GM21723 (cell line): ENCODE data around the gene TPCN2.
"Not testable (repeated sequence)": the region's sequence is repeated elsewhere in the genome, so short reads cannot be mapped to it uniquely, and the experiment has no call there.

Experiments used
- ATAC-seq: cut with Tn5 transposase; IDR thresholded peaks from one replicate; pipeline ENCODE4 v1.9.1; 2021; ENCODE audit warnings: mild to moderate bottlenecking, moderate library complexity; ENCODE audit not compliant: unreplicated experiment

Gene TPCN2

DNA sequence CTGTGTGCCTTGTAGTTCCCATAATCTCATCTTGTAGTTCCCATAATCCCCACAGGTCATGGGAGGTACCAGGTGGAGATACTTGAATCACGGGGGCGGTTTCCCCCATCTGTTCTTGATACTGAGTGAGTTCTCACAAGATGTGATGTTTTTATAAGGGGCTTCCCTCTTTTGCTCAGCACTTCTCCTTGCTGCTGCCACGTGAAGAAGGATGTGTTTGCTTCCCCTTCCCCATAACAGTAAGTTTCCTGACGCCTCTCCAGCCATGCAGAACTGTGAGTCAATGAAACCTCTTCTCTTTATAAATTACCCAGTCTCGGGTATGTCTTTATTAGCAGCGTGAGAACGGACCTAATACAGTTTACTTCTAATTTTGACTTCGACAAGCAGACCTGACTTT, 93.0 kb downstream of the TPCN2 start:
- no peak for ATAC-seq

DNA sequence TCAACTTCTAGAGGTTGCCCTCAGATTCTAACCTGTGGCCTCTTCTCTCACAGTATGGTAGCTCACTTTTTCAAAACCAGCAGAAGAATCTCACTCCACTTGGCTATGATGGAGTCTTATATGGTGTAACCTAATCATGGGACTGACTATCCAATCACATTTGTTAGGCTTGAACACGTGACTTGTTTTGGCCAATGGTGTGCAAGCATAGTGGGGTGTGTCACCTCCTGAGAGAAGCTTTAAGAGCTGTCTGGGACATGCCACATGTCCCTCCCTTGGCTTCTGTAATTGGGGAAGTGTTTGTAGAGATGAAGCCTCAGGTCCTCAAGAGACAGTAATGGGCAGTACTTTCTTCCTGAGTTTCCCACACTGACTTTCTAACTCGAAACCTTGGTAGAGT, 94.2 kb downstream of the TPCN2 start:
- no peak for ATAC-seq

DNA sequence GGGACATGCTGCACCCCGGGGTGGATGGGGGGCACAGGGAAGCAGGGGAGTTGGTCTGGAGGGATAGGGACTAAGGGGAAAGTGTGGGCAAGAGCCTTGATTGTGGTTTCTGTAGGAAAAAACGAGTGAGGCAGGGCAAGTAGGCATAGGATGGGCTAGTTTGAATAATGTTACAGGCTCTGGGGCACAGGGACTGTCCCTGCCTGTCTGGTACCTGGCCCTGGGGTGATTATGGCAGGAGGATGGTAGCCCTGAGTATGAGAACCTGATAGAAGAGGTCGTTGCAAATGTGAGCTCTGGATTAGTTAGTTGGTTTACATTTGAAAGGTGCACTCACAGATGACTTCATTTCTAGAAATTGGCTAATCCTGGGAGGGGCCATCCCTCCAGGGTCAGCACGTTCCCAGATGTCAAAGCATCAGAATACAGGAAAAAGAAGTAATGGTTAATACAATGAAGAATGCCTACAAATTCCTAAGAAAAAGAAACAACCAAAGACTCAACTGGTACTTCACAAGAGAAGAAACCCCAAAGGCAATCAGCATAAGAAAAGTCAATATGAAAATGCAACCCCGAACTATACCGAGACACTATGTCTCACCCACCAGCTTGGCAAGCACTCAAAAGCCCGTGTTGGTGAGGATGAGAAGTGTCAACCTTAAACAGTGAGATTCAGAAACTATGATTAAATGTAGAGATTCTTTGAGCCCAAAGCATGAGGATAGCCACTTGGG, 95.8 kb downstream of the TPCN2 start:
- no peak for ATAC-seq

DNA sequence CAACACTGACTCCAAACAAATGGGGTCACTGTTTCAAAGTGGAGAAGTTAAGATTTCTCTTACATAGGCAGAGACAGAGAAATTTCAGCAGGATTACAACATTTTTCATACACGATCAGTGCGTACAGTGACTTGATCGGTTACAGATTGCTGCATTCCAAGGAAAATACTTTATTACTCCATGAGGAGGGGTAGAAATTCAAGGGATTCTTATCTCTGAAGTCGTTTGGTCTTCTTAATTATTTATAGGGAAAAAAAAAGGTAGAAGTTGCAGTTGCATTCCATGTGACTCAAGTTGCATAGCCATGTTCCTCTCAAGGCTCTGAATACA, 96.3 kb downstream of the TPCN2 start:
- ATAC-seq = no peak

DNA sequence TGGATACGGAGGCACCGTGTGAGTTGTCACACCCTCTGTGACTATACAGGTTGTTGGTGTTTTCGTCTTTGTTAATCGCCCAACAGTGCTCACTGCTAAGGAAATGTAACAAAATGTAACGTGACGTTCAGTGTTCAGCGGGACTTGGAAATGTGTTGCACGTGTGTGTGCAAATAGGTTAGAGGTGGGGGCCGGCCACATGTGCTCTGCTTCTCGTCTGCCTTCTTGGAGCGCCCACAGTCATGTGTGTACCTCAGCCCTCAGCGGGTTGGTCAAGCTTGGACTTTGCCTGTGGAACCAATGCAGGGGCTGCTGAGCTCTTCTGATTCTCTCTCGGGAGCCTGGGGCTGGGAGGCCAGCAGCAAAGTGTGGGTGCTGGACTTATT, 99.6 kb downstream of the TPCN2 start:
- ATAC-seq = no peak

DNA sequence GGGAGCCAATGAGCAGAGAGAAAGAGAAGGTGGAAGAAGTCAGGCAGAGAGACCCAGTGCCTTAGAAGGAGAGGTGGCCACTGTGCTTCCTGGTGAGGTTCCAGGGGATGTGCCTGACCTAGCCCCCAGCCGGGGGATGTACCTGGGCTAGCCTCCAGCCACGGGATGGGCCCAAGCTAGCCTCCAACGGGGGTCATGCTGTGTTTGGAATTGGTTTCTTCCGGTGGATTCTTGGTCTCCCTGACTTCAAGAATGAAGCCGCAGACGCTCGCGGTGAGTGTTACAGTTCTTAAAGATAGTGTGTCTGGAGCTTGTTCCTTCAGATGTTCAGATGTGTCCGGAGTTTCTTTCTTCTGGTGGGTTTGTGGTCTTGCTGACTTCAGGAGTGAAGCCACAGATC, 100.1 kb downstream of the TPCN2 start:
- ATAC-seq = no peak

DNA sequence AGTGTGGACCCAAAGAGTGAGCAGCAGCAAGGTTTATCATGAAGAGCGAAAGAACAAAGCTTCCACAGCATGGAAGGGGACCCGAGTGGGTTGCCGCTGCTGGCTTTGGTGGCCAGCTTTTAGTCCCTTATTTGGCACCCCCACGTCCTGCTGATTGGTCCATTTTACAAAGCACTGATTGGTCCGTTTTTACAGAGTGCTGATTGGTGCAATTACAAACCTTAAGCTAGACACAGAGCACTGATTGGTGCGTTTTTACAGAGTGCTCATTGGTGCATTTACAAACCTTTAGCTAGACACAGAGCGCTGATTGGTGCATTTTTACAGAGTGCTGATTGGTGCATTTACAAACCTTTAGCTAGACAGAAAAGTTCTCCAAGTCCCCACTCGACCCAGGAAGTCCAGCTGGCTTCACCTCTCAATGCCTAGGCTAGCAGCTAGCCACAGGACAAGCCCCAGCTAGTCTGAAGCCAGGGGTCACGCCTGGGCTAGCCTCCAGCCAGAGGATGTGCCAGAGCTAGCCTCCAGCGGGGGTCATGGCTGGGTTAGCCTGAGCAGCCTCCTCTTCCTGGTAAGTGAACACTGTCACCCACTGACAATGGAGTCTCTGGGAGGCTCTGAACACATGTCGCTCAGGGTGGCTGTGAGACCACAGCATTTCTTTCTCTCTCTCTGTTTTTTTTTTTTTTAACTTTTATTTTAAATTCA, 100.8 kb downstream of the TPCN2 start:
- not testable (repeated sequence) for ATAC-seq

DNA sequence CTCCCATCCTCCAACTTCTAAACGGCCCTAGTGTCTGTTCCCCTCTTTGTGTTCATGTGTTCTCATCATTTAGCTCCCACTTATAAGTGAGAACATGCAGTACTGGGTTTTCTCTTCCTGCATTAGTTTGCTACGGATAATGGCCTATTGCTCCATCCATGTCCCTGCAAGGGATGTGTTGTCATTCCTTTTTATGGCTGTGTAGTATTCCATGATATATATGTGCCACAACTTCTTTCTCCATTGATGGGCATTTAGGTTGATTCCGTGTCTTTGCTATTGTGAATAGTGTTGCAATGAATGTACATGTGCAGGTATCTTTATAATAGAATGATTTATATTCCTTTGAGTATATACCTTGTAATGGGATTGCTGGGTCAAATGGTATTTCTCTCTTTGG, 101.4 kb downstream of the TPCN2 start:
- ATAC-seq = no peak

DNA sequence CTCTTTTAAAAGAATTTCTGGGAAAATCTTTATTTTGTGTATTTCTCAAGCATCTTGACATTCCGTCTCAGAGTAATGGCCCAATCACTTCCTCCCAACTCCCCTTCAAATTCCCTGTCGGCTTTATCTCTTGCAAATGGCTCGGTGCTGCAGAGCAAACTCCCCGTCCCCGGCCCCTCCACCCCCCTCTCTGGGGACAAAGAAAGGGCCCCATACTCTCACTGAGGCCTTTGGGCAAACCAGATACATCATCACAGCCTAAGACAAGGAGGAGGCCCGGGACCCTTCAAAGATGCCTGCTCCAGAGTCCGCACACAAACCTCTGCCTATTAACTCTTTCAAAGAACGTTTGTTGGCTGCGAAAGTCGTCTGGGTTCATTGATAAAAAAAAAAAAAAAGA, 103.1 kb downstream of the TPCN2 start:
- ATAC-seq = no peak

DNA sequence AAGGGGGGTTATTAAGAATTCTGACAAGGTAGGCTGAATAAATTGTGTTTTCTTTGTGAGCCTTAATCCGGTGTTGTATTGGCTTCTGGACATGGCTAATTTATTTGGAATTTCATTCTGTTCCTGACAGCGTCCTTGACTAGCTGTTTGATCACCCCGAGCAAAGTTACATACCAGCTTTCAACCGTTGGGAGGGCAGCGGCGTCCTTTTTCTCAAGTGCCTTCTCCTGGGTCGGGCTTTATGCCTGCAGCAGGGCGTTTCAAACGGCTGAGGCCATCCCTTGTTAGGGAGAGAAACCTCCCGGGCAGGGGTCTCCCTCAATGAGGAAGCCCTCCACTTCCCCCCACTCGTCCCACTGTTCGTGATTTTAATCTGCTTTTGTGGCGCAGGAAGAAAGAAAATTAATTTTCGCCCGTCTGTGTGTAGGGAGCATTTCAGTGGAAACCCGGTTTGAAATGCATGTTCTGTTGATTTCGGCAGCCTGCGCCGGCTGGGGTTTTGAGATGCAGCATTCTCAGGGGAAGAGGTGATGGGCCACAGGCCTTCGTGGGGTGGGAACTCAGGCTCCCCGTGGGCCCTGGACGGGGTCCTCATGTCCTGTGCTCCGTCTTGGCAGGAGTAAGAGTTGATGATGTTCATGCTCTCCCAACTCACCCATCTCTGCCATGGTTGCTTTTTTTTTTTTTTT, 104.1 kb downstream of the TPCN2 start:
- ATAC-seq = no peak

DNA sequence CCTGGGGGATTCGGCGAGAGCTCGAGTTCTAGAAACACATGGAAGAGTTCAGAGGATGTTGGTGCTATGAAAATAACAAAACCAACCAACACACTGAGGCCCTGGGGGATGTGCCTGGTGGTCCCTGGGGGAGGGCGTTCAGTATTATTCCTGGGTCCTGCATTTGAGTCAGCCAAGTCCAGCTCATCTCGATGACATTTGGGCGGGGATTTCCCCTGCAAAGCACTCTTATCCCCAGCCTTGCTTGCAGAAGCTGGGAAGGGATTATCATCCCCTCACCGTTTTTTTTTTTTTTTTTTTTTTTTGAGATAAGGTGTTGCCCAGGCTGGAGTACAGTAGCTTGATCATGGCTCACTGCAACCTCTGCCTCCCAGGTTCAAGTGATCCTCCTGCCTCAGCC, 104.9 kb downstream of the TPCN2 start:
- no peak for ATAC-seq

DNA sequence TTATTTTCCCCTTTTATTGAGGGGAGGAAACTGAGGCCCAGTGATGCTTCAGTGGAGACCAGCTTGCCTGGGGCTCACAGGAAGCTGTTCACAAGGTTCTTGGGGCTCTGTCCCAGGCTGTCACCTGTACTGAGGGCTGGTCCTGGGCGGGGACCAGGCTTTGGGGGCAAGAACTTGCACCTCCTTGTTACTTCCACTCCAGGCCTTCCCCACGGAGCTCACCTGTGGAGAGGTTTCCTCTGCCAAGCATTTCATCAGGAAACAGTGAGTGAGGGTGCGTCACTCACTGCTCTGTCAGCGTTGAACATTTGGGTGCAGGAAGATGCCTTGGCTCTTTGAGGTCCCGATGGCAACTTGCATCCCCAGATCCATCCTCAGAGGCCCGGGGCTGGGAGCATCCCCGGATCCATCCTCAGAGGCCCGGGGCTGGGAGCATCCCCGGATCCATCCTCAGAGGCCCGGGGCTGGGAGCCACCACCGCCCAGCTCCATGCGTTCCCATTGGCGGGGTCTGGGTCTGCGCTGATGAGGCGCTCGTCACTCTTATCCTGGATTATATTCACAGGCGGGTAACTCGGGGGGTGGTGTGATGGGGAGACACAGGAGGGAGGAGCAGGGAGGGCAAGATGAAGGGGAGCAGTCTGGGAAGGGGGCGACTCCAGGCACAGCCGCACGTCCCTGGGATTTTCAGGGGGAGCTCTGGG, 105.6 kb downstream of the TPCN2 start:
- no peak for ATAC-seq

DNA sequence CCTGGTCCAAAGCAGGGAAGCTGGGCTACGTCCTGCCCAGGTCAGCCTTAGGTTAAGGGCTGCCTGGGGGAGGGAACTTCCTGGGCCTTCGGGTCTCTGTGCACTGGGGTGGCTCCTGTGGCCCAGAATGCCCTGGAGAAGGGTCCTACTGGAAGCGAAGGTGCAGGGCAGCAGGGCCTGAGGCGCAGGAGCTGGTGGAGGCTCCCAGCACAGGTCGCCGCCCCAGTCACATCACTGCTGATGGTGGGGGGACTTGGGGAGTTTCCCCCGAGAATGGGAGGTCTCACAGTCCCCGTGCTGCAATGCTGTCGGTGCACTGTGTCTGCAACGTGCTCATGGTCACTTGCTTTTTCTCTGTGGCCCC, 106.2 kb downstream of the TPCN2 start:
- no peak for ATAC-seq

DNA sequence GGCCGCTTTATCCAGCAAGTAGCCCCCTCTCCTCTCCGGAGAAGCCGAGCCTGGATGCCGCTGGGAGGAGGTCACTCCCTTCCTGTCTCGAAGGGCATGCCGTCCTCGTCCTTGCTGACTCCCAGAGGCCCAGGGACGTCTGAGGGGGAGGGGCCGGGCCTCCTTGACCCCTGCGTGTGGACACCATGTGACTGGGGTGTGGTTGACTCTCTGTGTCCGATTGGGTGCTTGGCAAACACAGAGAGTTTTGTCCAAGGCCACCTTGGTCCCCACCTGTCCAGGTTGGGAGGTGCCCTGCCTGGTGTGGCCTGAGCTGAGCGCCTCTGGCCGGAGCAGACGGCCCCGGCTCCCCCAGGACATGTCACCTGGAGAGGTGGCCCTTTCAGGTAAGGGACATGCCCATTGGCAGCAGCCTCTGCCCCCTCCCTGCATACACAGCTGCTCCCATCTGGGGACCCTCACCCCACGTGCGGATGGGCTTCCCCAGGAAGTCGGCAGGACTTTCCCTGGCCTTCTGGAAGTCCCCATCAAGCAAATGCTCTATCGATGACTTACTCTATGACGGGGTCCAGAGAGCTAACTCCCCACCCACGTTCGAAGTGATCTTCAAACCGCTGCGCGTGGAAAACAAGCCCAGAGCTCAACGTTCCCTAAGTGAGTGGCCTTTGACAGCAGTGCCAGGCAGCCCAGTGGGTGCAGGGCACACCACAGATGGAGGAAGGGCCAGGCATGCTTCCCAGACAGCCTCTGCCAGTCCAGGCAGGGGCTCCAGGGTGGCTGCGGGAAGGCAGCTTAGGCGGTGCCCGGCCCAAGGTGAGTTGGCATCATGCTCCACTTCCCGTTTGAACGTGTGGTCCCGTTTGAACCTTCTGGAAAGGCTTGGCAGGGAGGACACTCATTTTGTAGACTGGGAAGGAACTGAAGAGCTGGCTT, 106.8 kb downstream of the TPCN2 start, which contains the start of gene SMIM38:
TSS of gene SMIM38 (plus strand) at position 634 of the 933 bp plus-strand sequence. CDS start 1,912 bp downstream, outside the sequence.
- ATAC-seq = no peak

DNA sequence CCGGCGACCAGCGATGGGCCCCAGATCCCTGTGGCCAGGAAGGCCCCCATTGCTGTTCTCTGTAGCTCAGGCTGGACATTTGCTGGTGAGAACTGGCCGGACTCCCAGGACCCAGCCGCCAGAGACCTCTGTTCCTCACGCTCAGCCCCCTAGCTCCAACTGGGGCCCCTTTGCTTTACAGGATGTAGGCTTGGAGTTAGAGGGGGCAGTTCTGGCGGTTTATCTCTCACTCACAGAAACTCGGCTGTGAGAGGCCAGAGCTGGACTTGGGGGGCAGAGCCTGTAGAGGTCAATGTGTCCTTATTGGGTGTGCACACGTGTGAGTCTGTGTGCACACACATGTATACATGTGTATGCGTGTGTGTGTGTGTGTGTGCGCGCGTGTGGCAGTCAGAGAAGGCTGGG, 107.5 kb downstream of the TPCN2 start:
- ATAC-seq = no peak

DNA sequence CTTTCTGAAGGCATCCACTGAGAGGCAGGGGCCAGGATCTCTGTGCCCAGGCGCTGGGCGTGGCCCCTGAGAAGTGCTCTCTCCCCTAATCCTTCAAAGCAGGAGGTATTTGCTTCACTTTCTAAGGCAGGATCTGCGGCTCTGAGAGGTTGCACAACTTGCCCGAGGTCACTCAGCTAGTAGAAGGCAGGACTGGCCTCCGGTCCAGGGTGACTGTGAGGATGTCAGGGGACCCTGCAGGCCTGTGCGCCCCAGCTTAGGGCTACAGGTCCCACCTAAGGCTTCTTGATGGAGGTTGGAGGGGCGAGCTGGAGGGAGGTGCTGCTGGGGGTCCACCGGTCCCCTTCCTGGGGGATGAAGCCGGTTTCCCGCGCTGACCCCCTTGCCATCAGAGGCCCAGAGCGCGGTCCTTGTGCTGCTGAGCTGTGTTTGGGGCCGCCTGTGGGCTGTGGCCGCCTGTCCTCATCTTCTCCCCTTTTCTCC, 108.0 kb downstream of the TPCN2 start:
- no peak for ATAC-seq

DNA sequence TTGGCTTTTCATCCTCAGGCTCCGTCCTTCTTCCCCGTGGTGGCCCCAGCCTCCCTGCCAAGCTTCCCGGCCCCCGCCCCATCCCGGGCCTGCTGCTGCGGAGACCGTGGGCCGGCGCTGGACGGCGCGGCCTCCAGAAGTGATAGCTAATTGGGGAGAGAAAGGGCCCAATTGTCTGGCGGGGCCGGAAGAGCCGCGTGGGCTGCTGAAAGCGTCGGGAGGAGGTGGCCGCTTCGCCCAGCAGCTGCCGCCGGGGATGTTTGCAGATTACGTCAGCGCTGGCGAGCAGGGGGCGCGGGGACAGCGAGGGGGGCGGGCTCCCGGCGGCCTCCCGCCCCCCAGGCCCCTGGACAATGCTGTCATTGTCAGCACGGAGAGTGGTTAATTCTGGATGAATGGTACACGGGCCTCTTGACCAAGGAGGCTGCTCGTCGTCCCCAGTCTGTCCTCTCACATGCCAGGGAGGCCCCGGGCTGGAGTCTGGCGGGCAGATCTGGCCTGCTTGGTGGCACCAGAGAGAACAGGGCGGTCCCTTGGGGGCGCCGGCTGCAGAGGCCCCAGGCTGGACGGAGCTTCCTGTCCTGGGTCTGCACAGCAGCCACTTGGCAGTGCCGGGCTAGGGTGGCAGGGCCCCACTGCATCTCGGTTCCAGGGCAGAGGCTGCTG, 108.6 kb downstream of the TPCN2 start:
- no peak for ATAC-seq

DNA sequence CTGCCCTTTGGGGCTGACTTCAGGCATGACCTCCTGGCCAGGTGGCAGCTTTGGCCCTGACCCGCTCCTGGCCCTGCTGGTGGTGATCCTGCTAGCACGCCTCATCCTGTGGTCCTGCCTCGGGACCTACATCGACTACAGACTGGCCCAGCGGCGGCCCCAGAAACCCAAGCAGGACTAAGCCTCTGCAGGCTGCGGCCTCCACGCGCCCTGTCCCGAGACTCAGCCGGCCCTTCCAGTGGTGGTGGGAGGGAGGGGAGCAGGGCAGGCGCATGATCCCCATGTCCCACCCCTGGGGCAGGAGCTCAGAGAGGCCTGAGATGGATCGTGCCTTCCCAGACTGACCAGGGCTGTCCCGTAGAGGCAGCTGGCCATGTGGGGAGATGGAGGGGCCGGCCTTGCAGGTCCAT, 109.1 kb downstream of the TPCN2 start:
- no peak for ATAC-seq

DNA sequence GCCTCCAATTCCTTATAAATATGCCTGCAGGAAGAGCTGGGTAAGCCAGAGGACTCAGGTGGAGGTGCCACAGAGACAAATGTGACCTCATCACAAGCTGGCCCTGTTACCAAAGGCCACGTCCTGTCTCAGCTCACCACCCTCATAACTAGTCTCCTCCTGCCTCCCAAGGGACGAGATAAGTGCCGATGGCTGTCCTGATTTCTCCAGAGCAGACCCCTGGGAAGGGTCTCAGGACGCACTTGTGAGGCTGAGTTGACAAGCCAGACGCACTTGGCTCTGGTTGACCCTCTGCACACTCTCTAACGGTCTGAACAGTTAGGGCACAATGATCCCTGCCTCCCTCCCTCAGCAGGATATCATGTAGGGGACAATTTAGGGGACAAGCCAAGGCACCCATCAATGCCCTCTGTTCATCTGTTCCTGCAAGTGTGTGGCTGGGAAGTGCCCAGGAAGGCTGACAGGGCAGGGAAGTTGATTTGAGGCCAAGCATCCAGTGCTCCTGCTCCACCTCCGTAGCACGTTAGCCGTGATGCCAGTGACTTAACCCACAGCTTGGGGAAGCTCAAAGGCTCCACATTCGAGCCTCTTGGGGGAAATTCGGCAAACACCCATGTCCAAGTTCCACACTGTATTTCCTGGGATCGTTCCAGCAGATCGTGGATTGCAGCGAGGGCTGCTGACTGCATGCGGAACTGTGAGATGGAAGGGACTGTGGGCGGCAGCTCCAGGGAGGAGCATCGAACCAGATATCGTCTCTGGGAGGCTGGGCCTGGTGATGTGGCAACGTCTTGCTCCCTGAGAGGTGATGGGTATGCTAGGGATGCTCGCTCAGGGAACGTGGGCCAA, 109.8 kb downstream of the TPCN2 start:
- ATAC-seq = no peak
